Fibroblast of villous mesenchyme (primary cell): ENCODE measurements around the gene TTC24. TPM values are rescaled to one million over a fixed set of nuclear protein-coding genes. Genes with fewer than 3 reads are reported as not detected.
A peak's percentile ranks its signal among the peaks of the same experiment; 100 is the strongest.

ENCODE experiments used
- DNase-seq: peaks from one replicate; pipeline ENCODE4 v3.0.0-alpha.2; 2010; ENCODE audit warnings: low read depth
- H3K4me3 ChIP-seq: 2 replicates; pipeline ENCODE4 v1.5.1; 2011; ENCODE audit warnings: low read depth, mild to moderate bottlenecking, low read length
- total RNA-seq: library from RNA; depleted of rRNA; stranded (reverse); fragments of >200 nt; gene quantifications from 2 replicates; pipeline ENCODE4 v1.2.3, GENCODE V29; 2012
- TF ChIP-seq, protein P1 (sequence below): IDR thresholded peaks from 2 replicates; pipeline ENCODE4 v1.5.1; 2012; ENCODE audit warnings: low read depth, mild to moderate bottlenecking, low read length; ENCODE audit not compliant: insufficient read depth

TTC24 gene
- total RNA-seq, 1 donor = not detected

DNA sequence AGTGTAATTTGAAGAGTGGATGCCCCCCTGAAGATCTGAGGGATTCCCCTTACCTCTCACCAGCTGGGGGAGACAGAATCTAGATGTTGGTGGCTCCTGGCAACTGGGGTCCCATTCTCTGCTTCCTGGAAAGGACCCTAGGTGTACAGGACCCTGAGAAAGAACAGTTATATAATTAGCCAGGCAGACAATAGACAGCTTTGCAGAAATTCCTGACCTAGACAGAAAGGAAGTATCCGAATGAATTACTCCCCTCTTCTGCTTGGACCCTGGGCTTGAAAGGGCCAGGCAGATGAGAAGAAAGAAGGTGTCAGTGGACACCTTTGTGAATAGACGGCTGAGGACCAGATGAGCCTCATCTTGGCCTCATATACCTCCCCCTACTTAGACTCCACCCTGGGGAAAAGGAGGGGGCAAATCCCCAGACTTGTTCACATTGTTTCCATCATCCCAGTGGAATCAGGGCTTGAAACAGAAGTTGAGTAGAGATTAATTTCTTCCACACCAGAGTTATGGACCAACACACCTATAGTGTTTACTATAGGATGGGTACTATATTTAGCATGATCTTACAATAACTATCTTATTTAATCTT is 5.4 kb upstream of the TTC24 start:
- no peak overlapping the region for H3K4me3 ChIP-seq
- TF ChIP-seq, protein P1, sequence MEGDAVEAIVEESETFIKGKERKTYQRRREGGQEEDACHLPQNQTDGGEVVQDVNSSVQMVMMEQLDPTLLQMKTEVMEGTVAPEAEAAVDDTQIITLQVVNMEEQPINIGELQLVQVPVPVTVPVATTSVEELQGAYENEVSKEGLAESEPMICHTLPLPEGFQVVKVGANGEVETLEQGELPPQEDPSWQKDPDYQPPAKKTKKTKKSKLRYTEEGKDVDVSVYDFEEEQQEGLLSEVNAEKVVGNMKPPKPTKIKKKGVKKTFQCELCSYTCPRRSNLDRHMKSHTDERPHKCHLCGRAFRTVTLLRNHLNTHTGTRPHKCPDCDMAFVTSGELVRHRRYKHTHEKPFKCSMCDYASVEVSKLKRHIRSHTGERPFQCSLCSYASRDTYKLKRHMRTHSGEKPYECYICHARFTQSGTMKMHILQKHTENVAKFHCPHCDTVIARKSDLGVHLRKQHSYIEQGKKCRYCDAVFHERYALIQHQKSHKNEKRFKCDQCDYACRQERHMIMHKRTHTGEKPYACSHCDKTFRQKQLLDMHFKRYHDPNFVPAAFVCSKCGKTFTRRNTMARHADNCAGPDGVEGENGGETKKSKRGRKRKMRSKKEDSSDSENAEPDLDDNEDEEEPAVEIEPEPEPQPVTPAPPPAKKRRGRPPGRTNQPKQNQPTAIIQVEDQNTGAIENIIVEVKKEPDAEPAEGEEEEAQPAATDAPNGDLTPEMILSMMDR = no peak
- no peak for DNase-seq

DNA sequence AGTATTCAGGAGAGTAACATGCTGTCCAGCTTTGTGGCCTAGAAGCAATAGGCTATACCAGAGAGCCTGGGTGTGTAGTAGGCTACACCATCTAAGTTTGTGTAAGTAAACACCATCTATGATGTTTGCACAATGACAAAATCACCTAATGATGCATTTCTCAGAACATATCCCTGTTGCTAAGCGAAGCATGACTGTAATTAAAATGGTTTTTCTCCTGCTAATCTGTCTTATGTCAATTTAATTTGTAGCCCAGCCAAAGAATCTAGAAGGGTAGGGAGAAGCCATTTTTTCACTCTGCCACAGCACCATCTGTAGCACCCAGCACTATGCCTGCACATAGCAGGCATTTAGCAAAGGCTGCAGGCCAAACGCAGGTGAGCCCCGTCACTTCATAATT is 2.0 kb upstream of the TTC24 start:
- no peak for DNase-seq
- H3K4me3 ChIP-seq = no peak overlapping the region
- TF ChIP-seq, protein P1 = no peak

DNA sequence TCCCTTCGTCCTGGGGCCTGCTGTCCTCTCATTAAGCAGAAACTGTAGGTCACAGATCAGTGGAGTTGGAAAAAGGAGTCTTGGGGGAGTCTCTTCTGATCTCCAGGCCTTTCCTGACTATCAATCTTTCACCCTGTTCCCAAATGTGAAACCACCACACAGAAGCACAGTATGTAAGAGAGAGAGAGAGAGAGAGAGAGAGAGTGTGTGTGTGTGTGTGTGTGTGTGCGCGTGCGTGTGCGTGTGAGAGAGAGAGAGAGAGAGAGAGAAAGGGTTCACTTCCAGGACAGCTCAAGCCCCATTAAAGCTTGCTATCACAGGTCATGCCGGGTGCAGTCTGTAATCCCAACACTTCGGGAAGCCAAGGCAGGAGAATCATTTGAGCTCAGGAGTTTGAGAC is 1.5 kb upstream of the TTC24 start:
- no peak overlapping the region for H3K4me3 ChIP-seq
- TF ChIP-seq, protein P1 = no peak
- DNase-seq = no peak

DNA sequence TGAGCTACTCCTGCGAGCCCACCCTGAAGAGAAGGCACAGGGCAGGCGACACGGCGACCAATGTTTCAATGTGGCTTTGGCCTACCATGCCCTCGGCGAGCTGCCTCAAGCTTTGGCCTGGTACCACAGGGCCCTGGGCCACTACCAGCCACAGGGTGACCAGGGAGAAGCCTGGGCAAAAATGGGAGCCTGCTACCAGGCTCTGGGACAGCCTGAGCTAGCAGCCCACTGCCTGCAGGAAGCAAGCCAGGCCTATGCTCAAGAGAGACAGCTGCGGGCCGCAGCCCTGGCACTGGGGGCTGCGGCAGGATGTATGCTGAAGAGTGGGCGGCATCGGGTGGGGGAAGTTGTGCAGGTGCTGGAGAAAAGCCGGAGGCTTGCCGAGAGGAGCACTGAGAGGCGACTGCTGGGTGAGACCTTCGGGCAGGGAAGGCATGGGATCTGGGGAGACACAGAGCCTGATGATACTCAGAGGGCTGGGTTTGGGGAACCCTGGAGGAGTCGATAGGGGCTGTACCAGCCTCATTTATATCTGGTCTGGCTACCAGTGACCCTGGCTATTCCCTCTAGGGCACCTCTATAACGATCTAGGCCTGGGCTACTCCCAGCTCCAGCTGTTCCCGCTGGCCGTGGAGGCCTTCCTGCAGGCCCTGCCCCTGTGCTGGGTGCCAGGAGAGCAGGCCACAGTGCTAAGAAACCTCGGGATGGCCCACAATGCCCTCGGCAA is 2.3 kb downstream of the TTC24 start:
- TF ChIP-seq, protein P1 = no peak
- no peak for DNase-seq
- no peak overlapping the region for H3K4me3 ChIP-seq

DNA sequence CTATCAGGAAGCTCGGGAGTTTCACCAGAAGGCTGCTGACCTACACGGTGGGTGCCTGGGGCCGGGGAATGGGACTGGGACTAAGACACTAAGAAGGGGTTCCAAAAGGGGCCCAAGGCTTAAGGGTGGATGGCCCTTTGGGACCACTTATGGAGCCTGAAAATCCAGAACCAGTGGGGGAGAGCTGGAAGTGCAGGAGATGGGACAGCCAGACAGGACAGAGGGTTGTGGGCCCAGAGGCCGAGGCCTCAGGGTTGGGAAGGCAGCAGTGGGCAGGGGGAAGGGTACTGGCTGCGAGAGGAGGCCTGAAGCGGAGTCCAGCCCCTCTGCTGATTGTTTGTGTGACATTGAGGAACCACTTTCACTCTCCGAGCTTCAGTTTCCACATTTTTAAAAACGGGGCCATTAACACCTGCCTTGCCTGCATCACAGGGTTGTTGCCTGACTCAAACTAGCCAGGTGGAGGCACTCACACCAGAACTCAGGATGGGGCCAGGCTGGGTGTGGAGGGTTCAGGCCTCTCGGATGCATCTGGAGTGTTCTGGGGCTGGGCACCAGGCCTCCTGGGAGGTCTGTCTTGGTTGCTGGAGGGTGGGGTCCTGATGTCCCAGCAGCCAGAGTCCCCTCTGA is 3.0 kb downstream of the TTC24 start:
- TF ChIP-seq, protein P1 = no peak
- no peak overlapping the region for H3K4me3 ChIP-seq
- no peak for DNase-seq

DNA sequence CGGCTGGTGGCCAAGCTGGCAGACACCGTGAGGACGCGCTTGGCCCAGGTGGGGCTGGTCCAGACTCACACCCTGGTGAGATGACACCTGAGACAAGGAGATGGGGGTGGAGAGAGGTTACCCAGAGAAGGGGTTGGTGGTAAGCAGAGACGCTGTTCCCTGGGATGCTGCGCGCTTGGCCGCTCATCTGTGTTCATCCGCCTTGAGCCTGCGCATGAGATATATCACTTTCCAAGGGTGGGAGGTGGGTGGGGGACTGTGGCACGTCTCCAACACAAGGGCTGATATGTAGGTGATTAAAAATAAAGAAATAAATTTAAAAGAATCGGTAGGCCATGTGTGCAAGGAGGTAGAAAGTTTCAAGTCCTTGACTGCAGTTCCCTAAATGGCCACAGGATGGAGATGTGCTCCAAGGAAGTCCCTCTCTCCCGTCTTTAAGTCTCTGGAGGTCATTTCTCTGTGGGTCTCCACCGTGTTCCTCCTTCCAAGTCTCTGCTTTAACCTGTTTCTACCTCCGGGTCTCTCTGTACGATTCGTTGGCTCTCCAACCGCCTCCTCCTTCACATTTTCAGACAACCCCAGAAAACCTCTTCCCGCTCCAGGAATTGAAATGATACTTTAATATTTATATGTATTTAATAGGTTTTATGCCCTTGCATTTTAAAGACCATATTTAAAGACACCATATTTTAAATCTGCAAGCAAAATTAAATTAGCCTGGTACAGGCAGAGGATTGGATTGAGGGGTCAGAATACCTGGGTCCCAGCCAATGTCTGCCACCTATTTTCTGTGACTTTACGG is 4.5 kb downstream of the TTC24 start:
- TF ChIP-seq, protein P1 = peak; percentile 94
- peak; percentile 85 for DNase-seq
- H3K4me3 ChIP-seq = no peak overlapping the region
